Ammon's horn (tissue), 1 donor: ENCODE results near the gene CTSE.
"Not testable (repeated sequence)": the region's sequence is repeated elsewhere in the genome, so short reads cannot be mapped to it uniquely, and the experiment has no call there.

Experiments
- DNase-seq: peaks from one replicate; pipeline ENCODE4 v3.0.0-alpha.2; 2016; ENCODE audit warnings: low spot score

CTSE gene

DNA sequence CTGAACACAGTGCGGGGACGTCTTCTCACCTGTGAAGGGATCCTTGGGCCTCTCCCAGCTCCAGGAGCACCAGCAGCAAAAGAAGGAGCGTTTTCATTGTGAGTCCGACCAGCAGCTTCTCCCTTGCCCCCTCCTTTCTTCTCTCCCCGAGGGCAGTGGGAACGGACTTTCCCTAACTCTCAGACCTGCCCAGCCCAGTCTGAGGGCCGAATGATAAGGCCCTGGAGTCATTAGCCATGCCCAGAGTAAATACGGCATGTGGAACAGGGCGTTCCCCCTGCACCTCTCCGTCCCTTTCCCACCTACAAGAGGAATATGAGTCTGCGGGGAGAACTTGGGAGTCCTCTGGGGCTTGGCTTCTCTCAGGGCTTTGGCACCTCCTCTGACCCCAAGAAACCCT is at the start of gene CTSE:
Gene CTSE, minus strand, starts transcription at position 201 of the 400 bp plus-strand sequence. Its CDS starts 104 bp downstream, at position 97.
- DNase-seq: no peak

DNA sequence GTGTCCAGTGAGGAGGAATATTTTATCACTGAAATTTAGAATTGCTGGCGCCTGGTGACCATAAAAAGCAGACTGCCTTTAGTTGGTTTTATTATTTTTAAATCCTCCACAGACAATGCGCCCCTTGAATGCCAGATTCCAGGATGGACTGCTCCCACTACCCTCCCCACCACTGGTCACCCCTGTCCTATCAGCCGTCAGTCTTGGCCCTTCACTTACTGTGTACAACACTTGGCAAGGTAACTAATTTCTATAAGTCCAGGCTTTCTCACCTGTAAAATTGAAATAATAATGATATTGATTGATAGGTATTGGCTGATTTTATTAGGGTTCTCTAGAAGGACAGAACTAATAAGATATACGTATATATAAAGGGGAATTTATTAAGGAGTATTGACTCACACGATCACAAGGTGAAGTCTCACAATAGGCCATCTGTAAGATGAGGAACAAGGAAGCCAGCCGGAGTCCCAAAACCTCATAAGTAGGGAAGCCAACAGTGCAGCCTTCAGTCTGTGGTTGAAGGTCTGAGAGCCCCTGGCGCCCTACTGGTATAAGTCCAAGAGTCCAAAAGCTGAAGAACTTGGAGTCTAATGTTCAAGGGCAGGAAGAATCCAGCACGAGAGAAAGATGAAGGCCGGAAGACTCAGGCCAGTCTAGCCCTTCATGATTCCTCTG is 47.1 kb upstream of the CTSE start:
- DNase-seq: no peak

DNA sequence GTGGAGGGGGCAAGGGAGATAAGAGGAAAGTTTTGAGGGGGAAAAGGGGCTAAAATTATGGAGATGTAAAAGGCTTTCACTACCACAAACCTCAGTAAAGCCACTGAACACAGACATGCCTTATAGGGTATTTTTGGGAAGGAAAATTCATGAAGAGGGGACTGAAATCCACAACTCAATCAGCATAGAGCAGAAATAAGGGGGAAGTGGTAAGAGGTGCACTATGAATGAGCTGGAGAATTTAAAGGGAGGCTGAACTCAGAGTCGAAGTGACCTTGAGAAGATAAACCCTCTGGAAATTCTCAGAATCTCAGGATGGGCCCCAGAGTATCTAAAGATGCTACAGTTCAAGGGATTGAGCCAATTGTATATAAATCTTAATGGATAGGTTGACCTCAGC is 44.6 kb upstream of the CTSE start:
- no peak for DNase-seq

DNA sequence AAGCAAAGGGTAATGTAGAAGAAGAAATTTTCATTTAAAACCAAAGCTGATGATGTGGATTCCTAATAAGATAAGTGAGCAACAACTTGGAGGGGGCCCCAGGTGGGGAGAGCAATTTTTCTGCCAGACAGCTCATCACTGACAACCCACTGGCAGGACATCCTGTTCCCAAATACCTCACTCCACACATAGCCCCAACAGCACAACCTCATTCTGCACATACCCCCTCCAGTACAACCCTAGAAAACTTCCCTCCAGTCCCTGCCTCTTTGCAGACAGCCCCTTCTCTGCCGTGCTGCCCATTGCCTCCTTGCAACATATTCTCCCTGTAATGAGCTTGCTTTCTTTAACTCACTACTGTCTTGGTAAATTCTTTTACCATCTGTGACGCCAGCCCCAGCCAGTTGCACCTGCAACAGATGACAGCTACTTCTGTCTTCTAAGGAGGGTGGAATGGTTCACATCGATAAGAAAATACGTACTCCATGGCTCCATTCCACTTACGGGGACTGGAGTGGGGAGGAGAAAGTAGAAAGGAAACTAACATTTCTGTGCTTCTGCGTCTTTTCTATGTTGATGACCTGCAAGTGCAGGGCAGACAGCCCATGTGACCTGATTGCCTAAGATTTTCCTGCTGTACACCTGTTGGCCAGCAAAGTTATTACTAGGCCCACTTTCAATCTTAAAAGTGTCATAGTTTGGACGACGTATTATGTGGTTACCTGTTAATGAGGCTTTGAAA is 44.0 kb upstream of the CTSE start:
- DNase-seq: no peak

DNA sequence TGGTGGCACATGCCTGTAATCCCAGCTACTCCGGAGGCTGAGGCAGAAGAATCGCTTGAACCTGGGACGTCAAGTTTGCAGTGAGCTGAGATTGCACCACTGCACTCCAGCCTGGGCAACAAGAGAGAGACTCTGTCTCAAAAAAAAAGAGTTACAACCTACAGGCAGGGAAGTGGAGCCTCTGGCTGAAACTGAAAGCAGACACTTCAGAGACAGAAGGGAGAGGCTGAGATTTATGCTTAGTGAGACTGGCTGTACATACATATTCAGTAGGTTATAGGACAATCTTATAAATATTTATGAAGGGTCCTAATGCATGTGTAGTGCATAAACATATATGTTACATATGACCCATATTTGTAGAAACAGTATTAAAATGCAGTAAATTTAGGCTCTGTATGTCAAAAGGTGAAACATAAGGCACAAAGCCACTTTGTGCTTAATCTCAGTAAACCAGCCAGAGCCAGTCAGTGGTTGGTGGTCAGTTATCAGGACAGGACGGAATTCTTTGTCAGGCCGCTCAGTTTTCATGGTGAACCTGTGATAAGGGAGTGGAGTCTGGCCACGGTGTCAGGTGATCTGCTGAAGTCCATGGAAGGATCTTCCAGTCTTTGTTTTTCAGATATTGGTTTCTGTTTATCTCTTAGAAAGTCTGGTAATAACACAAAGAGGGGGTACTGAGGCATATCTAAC is 42.9 kb upstream of the CTSE start:
- peak; percentile 35 for DNase-seq

DNA sequence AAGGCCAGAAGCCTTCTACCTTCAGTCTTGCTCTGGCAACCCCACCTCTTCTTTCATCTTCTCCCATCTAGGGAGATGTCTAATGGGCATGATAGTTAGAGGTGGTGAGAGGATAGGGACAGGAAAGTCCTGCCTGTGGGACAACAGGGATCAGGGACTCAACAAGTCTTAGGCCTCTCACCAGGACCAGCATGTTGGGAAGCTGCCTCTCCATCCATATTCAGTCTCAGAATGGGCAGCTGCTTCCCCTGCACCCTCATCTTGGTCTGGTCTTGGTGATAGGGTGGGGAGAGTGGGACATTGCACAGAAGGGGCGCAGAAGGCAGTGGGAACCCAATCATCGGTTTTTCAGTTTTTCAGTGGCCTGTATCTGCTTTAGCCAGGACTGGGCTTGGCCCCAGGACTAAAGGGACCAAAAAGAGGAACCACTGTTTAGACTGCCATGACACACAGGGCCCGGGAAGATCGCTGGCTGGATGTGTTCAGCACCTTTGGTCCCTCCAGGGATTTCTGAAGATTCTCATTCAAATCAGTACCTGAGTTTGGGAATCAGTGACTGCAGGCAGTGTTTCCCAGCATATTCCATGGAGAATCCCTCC is 42.0 kb upstream of the CTSE start:
- DNase-seq: no peak

DNA sequence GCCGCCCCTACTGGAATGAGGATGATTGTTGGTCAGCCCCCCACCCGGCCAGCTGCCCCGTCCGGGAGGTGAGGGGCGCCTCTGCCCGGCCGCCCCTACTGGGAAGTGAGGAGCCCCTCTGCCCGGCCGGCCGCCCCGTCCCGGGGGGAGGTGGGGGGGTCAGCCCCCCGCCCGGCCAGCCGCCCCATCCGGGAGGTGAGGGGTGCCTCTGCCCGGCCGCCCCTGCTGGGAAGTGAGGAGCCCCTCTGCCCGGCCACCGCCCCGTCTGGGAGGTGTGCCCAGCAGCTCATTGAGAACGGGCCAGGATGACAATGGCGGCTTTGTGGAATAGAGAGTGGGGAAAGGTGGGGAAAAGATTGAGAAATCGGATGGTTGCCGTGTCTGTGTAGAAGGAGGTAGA is 40.8 kb upstream of the CTSE start:
- not testable (repeated sequence) for DNase-seq

DNA sequence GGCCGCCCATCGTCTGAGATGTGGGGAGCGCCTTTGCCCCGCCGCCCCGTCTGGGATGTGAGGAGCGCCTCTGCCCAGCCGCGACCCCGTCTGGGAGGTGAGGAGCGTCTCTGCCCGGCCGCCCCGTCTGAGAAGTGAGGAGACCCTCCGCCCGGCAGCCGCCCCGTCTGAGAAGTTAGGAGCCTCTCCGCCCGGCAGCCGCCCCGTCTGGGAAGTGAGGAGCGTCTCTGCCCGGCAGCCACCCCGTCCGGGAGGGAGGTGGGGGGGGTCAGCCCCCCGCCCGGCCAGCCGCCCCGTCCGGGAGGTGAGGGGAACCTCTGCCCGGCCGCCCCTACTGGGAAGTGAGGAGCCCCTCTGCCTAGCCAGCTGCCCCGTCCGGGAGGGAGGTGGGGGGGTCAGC is 40.3 kb upstream of the CTSE start:
- not testable (repeated sequence) for DNase-seq

DNA sequence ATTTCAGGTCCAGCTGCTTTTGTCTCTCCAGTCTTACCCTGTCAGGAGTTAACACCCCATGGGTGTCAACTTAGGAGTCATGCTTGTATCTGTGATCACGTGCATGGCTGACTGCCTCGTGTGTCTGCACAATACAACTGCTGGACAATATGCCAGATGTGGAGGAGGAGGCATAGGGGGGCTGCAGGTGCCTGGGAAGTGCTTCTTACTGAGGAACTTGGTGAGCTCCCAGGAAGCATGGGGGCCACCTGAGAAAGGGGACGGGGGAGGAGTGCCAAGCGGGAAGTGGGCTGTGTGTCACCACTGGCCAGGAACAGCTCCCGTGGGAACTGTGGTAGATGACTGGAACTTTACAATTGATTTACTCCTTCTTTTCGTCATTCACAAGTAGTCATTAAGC is 38.8 kb upstream of the CTSE start:
- no peak for DNase-seq

DNA sequence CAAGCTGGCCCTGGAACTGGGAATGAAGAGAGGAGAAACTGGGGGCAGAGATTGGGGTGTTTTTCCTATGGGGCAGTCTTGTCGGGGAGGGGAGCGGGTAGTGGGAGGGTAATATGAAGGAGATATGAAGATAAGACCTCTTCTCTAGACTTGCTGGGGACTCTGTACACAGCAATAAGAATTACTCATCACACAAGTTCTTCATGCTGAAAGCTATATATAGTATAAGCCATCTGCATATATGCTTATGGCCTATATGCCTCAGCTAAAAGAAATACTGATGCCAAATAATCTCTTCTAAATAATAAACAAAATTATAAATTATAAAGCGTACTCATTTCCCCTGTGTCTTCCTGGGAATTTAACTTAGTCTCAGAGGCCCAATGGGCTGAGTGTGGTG is 37.1 kb upstream of the CTSE start:
- no peak for DNase-seq

DNA sequence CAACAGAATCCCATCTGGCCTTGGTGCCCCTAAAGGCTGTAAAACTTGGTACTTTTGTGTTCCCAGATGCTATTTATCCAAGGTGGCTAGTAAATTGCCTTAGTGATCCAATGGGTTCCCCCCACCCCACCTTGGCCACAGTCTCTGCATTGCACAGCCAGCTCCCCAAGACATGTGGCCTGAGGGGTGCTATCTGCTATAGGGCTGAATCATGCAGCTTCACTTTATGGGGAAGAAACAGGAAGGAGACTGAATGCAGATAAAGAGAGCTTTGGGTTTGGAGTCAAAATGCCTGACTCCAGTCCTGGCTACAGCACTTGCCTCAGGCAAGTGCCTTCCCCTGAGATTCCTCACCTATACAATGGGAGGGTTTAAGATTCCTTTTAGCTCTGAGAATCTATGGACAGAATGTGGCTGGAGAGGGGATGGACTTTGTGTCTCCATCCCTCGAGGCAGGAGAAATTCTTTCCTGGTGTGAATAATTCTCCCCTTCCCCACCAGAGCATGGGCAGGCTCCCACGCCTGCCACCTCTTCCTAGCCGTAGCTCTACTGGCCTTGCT is 35.7 kb upstream of the CTSE start:
- no peak for DNase-seq

DNA sequence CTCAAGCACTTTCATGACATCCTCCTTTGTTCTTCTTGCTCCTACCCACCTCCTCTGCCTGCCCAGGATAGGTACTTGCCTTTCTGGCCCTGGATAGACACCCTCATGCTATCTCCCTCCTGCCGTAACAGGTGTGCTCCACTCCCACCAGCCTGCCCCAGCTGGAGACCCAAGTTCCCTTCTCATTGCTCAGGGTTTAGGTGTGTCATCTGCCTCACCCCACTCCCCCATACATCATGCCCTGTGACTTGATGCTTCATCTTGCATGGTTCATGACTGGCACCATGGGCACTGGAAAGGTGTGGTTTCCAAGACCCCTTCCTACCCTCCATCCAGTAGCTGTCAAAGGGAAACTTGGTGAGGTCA is 35.2 kb upstream of the CTSE start:
- no peak for DNase-seq

DNA sequence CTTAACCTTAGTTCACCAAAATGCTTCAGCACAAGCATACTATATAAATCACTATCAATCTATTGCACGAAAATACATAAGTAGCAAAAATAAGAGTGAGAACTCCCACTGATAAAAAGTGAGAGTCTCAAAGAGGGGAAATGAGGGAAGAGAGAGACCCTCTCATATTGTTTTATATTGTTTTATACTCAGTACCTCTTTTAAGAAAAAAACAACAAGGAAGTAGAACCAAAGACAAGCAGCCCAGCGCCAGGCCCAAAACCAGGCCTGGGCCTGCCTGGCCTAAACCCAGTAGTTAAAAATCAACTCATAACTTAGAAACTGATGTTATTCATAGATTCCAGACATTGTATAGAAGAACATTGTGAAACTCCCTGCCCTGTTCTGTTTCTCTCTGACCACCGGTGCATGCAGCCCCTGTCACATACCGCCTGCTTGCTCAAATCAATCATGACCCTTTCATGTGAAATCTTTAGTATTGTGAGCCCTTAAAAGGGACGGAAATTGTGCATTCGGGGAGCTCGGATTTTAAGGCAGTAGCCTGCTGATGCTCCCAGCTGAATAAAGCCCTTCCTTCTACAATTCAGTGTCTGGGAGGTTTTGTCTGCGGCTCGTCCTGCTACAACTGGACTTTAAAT is 34.7 kb upstream of the CTSE start:
- not testable (repeated sequence) for DNase-seq

DNA sequence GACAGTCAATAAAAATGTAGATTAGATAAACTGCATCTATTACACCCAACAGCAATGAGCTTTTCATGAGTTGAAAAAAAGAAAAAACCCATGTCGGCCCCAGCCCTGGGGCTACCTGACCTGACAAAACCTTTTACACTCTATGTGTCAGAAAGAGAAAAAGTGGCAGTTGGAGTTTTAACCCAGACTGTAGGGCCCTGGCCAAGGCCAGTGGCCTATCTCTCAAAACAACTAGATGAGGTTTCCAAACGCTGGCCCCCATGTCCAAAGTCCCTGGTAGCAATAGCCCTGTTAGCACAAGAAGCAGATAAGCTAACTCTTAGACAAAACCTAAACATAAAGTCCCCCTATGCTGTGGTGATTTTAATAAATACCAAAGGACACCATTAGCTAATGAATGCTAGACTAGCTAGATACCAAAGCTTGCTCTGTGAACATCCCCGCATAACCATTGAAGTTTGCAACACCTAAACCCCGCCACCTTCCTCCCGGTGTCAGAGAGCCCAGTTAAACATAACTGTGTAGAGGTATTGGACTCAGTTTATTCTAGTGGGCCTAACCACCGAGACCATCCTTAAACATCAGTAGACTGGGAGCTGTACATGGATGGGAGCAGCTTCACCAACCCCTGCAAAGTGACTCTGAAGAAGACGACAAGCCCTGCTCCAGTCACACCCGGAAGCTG is 32.1 kb upstream of the CTSE start:
- not testable (repeated sequence) for DNase-seq

DNA sequence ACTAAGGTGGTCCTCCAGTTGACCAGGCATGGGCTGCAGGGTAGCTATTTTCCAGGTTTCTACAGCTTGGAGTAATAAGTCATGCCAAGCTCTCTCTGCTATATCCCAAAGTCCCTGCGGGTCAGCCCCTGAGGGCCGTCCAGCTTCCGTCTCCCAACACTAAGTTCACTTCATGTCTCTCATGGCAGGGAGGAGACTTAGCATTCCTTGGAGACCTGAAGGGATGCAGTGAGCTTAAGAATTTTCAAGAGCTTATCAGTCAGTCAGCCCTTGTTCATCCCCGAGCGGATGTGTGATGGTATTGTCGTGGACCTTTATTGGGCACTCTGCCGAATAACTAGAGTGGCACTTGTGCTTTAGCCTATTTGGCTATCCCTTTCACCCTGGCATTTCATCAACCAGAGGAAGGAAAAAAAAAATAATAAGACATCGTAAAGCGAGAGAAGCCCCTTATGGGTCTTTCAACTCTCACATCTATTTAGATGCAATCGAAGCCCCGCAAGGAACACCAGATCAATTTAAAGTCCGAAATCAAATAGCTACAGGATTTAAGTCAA is 31.5 kb upstream of the CTSE start:
- not testable (repeated sequence) for DNase-seq

DNA sequence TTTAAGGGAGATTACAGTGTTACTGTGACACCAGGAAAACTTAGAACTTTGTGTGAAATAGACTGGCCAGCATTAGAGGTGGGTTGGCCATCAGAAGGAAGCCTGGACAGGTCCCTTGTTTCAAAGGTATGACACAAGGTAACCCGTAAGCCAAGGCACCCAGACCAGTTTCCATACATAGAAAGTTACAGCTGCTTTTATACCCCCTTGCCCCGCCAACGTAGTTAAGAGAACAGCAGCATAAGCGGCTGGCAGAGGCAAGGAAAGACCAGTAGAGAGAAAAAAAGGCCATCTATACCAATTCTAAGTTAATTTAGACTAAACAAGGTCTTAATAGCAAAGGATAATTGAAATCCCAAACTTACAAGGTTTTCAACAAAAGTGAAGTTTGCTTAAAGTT is 29.9 kb upstream of the CTSE start:
- DNase-seq: not testable (repeated sequence)

DNA sequence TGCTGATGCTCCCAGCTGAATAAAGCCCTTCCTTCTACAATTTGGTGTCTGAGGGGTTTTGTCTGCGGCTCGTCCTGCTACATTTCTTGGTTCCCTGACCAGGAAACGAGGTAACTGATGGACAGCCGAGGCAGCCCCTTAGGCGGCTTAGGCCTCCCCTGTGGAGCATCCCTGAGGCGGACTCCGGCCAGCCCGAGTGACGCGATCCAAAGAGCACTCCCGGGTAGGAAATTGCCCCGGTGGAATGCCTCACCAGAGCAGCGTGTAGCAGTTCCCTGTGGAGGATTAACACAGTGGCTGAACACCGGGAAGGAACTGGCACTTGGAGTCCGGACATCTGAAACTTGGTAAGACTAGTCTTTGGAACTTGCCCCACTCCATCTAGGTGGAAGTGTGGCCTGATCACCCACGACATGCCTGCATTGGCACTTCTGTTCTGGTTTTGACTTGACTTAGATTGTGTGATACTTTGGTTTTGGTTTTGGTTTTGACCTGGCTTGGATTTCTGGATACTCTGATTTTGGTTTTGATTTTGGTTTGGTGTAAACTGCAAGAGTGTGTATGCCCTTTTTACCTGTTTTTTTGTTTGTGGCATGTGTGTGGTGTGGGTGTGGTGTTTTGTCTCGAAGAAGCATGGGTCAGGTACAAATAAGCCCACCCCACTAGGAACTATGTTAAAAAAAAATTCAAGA is 29.4 kb upstream of the CTSE start, which contains the start of gene RHEX:
Gene RHEX, plus strand, starts transcription at position 255 of the 692 bp plus-strand sequence. CDS start 44,656 bp downstream, outside the sequence.
- peak; percentile 23 for DNase-seq

DNA sequence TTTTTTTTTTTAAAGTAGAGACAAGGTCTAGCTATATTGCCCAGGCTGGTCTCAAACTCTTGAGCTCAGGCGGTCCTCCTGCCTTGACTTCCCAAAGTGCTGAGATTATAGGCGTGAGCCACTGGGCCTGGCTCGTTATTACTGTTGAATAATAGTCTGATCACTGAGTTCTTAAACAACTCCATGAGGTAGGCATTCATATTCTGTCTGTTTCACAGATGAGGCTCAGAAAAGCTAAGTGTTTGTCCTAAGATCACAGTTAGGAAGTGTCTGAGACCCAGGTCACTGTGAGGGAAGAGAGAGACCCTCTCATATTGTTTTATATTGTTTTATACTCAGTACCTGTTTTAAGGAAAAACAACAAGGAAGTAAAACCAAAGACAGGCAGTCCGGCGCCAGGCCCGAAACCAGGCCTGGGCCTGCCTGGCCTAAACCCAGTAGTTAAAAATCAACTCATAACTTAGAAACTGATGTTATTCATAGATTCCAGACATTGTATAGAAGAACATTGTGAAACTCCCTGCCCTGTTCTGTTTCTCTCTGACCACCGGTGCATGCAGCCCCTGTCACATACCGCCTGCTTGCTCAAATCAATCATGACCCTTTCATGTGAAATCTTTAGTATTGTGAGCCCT is 28.7 kb upstream of the CTSE start:
- not testable (repeated sequence) for DNase-seq

DNA sequence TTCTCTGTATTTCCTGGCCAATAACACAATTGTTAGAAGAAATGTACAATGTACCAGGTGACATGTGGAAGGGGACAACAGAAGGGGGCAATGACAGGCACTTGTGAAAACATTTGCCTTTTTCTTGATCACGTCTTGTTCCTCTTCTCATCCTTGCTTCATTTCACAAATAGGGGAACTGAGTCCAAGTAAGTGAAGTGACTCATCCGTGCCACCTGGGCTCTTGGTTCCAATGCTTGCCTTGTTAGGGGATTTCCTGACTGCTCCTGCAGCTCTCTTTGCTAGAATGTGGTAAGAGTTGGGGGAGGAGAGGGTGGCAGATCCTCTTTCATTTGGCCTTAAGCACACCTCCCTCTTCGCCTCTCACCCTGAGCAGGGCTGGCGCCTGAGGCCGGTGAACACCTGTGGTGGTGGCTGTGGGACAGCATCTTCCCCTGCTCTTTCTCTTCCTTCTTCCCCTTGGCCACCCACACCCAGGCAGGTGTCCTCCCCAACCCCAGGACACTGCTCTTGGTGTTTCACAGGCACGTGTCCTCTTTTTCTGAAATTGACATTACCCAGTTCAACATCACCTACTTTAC is 27.1 kb upstream of the CTSE start:
- no peak for DNase-seq
